T follicular helper cell (primary cell): ENCODE results near the gene EPC2.
"Not testable (repeated sequence)": the region's sequence is repeated elsewhere in the genome, so short reads cannot be mapped to it uniquely, and the experiment has no call there.

Experiments
- DNase-seq: peaks from one replicate; pipeline ENCODE4 v3.0.0-alpha.2; 2020; ENCODE audit warnings: low read depth

EPC2 gene

GRCh38 chr2:148640767-148641166, 3.8 kb upstream of the EPC2 start:
- no peak for DNase-seq

- no peak for DNase-seq
Measured at GRCh38 chr2:148642112-148642744, 2.3 kb upstream of the EPC2 start.

GRCh38 chr2:148642891-148643416, 1.6 kb upstream of the EPC2 start:
- no peak for DNase-seq

DNA sequence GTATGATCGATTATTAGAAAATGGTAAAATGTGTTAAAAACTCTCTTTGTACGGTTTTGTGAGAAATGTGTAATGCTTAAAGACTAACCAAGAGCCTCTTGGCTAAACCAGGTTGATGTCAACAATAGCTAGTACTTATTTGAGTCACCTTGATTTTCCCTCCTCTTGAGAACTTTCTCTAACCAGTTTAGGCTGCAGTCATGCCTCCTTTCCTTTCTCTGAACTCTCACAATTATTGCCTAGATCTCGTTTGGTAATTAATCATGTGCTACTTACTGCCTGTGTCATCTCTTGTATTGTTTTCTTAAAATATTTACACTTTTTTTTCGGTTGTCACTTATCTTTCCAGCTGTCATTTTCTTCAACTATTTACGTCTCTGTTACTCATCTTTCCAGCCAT, 1.1 kb upstream of the EPC2 start:
- no peak for DNase-seq

GRCh38 chr2:148644883-148645538, 460 bp downstream of the EPC2 start:
- peak; percentile 90 for DNase-seq

DNA sequence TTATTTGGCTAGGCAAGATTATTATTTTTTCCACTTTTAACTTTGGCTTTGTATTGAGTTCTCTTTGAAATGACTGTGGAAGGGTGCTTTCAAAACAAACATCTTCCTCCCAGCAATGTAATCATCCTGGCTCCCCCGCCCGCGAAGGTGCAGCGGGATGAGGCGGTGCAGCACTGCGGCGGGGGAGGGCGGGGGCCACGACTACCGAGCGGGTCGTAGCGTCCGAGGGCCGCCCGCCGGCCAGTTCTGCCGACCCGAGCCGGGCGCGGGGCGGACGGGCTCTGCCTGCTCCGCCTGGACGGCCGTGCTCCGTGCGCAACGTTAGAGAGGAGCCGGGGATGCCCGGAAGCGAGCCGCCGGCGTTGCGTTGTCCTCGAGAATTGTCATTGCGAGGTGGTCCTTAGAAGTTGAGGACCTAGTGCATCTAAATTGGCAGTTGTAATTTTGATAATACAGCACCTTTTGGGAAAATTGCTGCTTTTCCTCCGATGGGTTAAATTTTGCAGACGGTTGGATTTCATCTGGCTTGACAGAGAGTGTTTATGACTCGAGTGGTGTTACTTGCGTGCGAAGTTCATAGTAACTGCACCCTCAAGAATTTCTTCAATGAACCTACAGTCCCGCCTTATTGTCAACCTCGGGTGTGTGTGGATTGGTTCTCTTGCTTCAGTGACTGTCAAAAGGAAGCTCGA, 1.1 kb downstream of the EPC2 start:
- DNase-seq, result peak; percentile 68

GRCh38 chr2:148646231-148646559, 1.6 kb downstream of the EPC2 start:
- no peak for DNase-seq

DNA sequence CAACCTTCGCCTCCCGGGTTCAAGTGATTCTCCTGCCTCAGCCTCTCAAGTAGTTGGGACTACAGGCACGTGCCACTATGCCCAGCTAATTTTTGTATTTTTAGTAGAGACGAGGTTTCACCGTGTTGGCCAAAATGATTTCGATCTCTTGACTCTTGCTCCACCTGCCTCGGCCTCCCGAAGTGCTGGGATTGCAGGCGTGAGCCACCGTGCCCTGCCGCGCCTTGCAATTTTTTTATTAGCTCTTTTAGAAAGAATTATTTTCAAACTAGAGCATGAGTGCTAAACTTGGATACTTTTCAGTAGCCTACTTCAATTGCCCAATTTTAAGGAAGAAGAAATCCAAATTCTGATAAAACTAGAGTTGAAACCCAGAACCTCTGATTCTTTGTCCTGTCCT, 3.2 kb downstream of the EPC2 start:
- not testable (repeated sequence) for DNase-seq

GRCh38 chr2:148649936-148650335, 5.4 kb downstream of the EPC2 start:
- no peak for DNase-seq

GRCh38 chr2:148650881-148651280, 6.3 kb downstream of the EPC2 start:
- no peak for DNase-seq

- DNase-seq, result no peak
Measured at GRCh38 chr2:148651972-148652371, 7.4 kb downstream of the EPC2 start.

DNA sequence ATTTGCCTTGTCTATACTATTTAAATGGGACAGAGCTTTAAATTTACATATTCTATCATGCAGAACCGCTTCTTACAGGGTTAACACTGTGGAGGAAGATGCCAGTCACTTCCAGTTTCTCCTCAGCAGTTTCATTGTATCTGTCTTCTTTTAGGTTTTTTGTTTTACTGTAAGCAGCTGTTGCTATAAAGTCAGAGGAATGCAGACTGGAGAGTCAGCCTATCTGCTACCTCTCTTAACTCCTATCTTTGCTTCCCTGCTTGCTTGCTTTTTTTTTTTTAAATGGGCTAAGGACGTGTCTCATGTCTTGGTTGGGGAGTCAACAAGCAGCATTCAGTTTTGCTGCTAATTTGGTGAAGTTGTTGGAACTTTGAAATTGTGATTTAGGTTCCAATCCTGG, 8.9 kb downstream of the EPC2 start:
- DNase-seq, result no peak

DNA sequence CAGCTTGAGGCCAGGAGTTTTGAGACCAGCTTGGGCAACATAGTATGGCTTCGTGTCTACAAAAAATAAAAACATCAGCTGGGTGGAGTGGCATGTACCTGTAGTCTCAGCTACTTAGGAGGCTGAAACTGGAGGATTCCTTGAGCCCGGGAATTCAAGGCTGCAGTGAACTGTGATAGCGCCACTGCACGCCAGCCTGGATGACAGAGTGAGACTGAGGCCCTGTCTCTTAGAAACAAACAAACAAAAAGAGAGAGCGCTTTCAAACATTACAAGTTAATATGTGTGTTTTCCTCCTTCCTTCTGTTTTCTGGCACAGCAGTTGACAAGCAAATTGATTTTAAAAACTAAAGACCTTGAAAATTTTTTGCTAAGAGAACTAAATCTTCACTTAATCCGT, 9.9 kb downstream of the EPC2 start:
- no peak for DNase-seq

DNA sequence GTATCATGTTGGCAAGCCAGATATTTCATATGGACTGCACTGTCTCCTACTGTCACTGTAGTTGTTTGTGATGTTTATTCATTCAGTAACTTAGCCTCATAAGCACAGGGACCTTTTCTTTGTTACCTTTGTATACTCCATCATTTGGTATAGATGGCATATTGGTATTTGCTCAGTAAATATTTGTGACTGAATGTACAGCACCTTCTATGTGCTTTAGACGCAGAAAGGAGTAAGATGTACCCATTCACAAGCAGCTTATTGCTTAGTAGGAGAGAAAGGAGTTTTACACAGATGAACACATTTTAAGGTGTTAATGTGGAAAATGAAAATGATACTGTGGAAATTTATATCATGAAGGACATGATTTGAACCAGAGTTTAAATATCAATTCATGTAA, 12.0 kb downstream of the EPC2 start:
- no peak for DNase-seq

DNA sequence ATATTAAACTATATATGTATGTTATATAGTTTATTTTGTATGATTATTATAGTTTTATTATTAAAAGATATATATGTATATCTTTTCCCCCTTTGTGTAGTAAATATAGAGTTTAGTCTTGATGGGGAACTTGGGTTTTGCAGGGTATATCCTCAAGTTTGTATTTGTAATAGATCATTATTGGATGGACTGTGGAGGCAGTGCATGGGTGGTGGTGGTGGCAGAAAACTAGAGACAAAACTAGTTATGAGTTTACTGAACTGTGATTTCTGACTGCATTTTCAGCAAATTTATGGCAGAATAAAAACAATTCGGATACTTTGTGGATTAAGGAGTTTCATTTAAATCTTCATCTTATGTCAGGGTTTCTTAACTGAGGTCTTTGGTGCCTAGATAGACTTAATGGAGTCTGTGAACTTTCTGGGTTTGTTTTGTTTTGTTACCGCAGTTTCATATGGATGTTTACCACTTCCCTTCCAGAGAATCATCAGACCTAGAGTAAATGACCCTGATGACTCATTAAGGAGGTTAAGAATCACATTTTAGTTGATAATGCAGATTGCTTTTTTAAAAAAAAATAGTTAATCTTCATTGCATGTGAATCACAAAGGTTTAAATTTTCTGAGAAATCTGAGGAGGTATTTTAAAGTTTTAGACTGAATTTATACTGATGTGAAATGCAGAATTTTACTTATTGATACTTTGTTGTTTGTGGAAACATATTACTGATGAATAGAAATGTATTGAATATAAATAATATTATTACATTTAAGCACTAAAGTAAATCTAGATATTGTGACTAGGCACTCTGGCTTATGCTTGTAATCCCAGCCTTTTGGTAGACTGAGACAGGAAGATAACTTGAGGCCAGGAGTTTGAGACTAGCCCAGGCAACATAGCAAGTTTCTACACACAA, 14.5 kb downstream of the EPC2 start:
- DNase-seq, result no peak

DNA sequence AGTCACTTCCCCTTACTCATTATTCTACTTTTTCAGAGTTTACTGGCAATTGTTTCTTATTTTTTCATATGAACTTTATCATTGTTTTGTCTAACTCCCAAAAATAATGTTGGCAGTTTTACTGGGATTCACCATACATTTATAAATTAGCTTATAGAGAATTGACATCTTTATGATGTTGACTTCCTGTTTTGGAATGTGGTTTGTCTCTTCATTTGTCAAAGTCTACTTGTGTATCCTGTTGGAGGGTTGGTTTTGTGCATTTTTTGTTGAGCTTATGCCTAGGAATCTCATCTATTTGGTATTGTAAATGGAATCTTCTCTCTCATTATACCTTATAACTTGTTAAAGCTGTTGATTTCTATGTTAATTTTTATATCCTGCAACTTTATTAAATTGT, 16.4 kb downstream of the EPC2 start:
- DNase-seq, result no peak

GRCh38 chr2:148662332-148662731, 17.8 kb downstream of the EPC2 start:
- DNase-seq, result not testable (repeated sequence)

DNA sequence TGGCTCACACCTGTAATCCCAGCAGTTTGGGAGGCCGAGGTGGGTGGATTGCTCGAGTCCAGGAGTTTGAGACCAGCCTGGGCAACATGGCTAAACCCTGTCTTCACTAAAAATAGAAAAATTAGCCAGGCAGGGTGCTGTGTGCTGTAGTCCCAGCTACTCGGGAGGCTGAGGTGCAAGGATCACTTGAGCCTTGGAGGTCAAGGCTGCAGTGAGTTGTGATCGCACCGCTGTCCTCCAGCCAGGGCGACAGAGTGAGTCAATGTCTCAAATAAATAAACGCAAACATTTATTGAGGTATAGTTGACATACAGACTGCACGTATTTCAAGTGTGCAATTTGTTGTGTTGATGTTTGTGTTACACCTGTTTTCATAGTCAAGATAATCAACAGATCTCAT, 19.7 kb downstream of the EPC2 start:
- DNase-seq, result no peak

- DNase-seq, result no peak
Measured at GRCh38 chr2:148666555-148666954, 22.0 kb downstream of the EPC2 start.

DNA sequence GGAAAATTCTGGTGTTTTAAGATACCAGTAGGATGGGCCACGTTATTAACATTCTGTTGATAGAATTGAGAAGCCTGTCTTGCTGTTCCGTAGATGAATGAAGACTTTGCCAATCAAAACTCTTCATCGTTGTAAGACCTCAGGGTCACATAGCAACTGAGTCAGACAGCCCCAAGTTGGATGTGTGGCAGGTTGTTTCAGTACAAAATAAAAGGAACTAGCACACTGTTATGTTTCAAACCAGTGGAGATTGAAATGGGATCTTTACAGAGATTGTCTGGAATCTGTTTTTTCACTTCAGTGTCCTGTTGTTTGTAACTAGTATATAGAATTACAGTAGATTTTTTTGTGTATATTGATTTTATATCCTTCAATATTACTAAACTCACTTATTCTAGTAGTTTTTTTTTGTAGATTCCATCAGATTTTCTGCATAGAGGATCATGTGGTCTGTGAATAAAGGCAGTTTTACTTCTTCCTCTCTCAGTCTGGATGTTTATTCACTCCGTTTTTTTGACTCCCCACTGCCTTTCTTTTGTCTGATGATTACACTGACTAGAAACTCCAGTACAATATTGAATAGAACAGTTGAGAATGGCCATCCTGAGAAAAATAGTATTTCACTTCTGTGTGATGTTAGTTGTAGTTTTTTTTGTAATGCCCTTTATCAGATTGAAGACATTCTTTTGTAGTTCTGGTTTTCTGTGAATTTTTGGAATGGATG, 22.7 kb downstream of the EPC2 start:
- no peak for DNase-seq

GRCh38 chr2:148670773-148671172, 26.2 kb downstream of the EPC2 start:
- DNase-seq, result no peak
